ENCODE results near the gene ANKH.
"Not testable (repeated sequence)": the region's sequence is repeated elsewhere in the genome, so short reads cannot be mapped to it uniquely, and the experiment has no call there.

Gene ANKH

DNA sequence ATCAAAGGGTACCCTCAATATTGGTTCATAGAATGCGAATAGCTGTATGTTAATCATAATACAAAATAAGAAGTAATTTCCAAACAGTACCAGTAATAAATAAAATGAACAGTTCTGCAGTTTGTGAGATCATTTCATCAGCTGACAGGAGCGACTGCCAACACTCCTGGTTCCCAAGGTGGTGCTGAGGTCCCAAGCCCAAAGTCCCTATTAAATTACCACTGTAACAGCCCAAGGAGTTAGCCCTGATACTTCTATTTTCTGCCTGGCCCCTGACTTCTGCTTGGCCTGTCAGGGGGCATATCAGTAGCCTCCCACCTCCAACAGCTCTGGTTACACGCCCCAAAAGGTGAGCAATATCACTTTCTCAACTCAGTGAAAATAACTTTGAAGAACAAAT lies 47.1 kb downstream of the ANKH start:
- no peak for DNase-seq

DNA sequence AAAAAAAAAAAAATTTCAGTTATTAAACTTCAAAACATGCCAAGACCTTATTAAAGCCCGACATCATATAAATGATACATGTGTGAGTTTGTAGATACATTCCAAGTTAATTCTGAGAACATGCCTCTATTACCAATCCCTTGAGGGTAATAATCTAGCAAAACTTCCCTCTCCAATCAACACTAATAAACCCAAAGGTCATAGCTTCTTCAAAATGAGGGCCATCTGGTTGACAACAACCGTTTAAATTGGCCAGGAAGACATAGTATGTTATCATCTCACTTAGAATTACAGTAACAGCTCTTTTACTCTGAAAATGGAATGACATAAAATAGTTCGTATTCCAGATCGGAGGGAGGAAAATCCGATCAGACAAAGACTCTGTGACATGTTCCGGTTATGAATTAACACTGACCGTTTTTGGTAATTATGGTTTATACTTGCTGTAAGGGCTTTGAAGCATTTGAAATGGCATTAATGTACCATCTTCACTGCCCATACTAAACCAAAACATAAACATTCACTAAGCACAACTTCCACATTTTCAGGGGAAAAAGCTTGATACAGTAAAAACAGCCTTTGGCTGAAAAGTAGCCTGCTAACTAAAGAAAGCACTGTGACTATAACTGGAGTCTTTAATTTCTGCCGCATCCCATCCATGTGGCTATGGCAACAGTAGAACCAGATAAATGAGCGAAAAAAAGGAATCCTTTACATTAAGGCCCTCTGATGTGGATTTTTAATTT lies 50.3 kb downstream of the ANKH start:
- DNase-seq: no peak

DNA sequence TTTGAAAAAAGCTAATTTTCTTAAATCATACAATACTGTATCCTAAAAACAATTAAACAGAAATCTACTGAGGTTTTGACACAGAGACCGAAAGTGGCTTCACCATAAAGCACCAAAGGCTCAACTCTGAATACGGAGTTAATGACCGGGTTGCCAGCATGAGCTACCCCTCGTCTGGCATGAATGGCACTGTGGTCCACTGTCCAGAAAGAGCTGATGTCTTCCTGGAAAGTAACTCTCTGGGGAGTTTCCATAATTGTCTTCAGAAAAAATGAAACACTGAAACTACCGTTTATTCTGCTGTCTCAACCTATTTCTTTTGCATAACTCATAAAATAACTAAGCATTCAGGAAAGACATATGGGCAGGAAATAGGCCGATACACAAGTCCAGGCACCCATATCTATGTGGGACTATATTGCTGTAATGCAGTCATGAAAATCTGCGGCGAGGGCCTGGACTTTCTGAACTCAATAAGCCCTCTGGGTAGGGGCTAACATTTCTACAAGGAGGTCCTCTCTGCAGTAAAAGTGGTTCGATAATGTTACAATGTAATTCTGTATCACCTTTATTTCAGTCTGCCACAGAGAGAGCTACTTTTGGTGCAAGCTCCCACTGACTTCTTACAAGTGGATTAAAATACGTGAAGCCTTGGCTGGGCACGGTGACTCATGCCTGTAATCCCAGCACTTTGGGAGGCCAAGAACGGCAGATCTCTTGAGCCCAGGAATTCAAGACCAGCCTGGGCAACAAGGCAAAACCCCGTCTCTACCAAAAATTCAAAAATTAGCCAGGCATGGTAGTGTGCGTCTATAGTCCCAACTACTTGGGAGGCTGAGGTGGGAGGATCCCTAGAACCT lies 52.4 kb downstream of the ANKH start:
- DNase-seq: no peak

DNA sequence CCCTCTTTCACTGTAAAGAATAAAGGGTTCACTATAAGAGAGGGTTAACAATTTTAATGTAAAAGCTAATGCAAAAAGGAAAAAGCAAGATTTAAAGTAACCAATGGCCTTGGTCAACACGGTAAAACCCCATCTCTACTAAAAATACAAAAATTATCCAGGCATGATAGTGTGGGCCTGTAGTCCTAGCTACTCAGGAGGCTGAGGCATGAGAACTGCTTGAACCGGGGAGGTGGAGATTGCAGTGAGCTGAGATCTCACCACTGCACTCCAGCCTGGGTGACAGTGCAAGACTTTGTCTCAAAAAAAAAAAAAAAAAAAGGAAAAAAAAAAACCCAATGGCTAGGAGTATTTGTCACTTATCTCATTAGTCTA lies 53.8 kb downstream of the ANKH start:
- not testable (repeated sequence) for DNase-seq

DNA sequence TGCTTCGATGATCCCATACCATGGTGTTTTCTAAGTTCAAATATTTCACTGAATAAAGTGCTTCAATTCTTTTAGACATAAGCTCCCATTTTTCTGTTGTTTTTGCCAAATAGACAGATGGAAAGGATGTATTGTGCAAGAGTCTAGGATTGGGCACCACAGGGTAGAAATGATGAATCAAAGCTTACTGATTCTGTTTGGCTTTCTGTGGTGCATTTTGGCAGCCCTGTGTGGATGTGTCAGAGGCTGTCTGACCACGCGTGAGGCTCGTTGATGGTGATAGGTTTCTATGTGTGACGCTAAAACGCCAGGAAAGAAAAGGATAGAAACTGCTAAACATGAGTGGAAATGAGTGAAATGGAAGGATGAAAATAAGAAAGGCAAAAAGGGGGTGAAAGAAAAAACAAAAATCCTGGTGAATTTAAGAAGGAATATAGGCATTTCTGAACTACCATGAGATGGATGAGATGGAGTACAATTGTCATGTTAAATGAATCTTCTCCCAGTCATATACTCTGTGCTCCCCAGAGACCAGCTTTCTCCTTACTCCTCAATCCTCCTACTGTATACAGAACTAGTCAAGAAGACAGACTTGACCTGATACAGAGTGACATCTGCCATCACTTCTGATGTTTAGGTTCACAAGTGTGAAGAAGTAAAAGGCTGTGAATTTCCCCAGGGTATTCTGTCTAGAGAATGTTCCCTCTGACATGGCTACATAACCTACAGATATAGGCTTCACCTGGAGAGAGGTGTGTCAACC lies 54.4 kb downstream of the ANKH start:
- DNase-seq: no peak

DNA sequence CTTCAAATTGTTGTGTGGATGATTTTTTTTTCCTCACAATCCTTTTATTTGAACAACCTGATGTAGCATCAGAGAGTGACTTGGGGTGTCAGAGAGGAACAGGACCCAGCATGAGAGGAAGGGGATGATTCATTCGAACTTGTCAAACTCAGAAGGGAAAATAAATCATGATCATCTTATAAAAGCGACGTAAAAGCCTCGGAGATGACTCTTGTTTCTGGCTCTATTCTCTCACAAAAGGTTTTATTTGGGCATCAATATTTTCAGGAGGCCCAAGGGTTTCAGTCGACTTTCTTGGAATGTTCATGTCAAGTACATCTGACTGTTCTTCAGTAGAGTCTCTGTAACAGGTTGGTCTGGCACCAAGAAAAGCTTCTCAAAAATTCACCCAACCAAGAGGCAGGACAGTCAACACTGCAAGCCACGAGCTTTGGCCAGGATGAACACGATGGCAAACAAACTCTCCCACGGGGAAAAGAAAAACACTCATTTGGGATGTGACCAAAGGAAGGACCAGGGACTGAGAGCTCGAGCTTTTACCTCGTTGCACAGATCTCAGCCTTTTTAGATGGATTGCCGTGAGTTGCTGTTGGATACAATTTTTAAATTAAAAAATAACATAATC lies 55.1 kb downstream of the ANKH start:
- DNase-seq: no peak

DNA sequence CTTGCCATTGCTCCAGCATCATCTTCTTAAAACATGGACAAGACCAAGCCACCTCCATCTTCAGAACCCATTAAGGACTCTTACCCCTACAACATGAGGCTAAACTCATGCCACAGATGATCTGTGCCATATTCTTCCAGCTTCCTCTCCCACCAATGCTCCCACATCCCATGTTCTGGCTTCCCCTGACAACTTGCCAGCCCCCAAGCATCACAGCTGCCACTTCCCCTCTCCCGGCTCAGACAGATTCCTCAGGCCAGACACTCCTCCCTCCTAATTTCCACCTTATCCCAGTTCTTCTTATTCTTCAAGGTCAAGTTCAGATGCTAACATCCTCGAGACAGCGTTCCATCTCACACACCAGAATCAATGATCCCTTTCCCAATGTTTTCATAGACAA lies 57.8 kb downstream of the ANKH start:
- DNase-seq: no peak

DNA sequence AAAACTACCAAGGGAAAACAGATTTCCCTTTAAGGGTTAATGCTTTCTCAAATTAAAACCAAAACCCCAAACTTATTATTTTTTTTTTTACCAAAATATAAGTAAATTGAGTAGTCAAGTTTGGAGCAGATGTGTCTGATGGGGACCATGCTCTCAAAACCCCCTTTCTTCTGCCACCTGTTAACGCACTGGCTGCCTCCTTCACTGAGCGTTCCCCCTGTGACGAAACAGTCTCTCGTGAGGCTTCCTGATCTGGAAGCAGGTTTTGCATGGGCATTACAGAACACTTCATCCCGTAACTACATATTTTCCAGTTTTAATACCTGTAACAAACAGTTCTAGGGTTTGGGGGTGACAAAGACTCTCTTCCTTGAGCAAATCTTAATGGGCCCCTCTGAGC lies 59.4 kb downstream of the ANKH start:
- DNase-seq: no peak

DNA sequence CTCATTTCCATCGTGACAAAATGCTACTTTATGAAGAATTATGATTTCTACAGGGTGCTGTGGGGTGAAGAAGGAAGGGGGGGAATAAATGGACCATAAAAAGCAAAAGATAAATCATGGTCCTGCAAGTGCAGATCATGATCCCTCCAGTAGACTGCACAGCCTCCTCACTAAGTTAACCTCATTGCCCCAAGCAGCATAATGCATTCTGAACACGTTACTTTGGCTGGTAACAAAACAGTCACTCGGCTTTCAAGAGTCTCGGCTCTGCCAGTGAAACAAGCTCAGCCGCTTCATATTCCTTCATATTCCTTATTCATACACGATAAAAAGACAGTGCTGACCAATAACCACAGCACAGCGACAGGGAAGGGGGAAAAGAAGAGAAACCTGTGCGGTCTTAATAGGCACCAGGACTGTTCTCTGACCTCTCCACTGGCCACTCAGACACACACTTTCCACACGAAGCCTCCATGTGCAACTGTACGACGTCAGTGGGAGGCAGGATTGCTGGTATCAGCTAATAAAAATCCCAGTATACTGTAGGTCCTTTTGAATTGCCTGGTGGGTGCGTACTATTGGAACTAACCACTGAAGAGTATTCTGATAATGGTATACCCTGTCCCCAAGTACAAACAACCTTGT lies 60.5 kb downstream of the ANKH start:
- no peak for DNase-seq

DNA sequence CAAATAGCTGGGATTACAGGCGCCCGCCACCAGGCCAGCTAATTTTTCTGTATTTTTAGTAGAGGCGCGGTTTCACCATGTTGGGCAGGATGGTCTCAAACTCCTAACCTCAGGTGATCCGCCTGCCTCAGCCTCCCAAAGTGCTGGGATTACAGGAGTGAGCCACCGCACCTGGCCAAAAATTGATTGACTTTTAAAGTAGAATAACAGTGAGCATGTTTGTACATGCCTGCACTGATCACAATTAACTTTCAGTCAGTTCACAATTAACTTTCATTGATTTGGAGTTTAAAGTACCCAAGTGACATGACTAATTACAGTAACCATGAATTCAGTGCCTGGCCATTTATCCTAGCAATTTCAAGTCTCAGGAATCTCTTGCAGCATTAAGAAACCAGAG lies 61.3 kb downstream of the ANKH start:
- DNase-seq: no peak

DNA sequence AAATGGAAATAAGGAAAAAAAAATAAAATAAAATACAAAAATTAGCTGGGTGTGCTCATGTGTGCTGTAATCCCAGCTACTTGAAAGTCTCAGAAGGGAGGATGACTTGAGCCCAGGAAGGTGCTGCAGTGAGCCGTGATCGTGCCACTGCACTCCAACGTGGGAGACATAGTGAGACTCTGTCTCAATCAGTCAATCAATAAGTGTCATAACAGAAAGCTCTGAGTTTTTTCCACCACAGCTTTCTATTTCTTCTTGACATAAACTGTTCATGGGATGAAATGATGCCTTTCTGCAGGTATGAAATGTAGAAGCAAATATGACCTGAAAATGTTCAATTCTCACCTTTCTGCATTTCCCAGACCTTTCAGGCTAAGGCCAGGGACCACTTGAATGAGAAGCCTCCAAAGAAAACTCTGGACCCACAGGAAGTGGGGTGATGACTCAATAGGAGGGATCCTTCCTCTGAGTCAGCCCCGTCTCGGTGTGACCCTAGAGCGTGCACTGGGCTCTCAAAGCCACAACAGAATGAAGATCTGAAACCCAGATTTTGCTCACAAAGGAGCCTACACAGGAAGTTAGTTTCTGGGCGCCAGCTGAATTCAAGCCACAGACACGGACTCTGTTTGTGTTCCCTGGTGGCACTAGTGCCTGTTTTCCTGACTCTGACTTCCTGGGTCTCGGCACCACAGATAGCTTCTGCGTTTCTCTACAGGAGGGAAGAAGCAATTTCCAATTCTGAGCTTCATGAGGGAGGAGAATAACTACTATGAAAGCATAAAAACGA lies 62.0 kb downstream of the ANKH start:
- DNase-seq: peak; percentile 8 to 40 (median 14)

DNA sequence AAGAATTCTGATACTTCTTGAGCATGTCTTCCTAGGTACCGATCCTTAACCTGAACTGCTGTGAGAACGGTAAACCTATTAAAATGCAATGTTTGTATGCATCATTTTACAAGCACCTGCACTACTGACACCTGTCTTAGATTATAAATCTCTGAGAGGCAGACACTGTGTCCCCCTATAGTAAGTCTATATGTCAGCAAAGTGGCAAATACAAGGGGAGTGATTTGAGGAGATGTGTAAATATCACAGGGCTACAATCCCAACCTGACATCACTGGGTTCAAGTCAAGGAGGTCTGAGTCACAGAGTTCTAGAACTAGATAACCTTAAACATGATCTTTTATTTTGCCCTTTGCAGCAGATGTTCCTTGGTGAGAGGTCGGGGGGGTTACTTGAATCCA lies 64.1 kb downstream of the ANKH start:
- DNase-seq: no peak

DNA sequence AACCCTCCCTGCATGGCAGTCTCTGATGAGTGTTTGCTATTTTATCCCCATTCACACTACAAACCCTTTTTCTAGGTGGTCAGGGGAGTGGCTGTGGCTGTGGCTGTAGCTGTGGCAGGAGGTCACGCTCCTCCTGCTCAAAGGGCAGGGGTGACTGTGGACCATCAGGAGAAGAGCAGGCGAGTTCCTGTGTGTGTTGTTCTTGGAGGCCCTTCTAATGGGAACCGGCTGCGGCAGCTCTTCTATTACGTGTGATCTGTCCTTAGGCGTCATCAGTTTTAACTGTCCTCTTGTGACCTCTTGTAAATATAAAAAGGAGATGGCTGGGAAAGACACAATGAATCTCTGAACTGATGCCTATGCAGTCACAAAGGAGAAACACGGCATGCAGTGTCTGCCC lies 65.1 kb downstream of the ANKH start:
- no peak for DNase-seq

DNA sequence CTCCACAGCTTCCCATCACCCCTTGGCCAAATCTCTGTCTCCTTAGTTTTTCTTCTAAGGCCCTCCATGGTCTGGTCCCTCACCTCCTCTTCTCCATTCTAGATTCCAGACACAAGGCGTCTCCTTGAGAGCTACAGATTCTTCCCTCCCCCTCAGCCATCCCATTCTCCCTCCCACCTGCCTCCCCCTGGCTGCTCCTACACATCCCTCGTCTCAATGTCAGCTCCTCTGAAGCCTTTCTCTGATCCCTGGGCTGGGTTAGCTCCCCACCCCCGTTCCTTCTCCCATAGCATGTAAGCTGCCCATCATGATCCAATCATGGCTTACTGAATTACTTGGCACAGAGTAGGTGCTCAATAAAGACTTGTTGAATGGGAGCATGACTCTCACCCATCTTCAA lies 69.0 kb downstream of the ANKH start:
- no peak for DNase-seq

DNA sequence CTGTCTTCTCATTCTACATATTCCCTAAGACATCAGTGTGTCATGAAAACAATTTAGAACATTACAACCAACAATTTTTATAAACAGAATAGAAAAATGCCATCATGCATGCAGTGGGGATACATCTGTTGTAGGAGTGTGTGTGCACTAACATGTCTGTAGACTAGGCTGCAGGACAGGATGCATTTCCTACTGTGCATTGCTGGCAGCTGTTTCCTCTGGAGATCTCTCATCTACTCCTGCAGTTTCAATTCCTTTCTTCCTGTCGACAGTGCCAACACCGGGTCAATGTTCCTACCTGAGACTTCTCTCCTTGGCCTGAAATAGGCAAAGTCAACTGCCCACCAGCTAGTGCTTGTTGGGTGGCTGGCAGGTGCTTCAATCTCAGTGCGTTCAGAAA lies 69.8 kb downstream of the ANKH start:
- no peak for DNase-seq

DNA sequence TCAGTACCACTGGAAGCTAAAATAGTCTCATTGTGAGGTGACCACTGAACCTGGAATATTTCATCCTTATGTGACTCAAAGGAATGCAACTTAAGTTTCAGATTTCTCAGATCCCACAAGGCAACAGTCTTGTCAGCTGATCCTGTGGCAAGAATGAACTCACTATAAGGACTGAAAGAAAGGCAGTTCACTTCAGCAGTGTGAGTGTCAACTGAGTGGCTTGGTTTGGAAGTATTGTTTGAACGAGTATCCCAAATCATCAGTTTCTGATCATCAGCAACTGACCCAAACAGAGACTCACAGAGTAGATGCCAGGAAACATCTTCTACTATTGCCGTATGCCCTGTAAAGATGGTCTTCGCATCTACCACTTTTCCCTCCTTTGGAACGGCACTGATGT lies 74.2 kb downstream of the ANKH start:
- not testable (repeated sequence) for DNase-seq

DNA sequence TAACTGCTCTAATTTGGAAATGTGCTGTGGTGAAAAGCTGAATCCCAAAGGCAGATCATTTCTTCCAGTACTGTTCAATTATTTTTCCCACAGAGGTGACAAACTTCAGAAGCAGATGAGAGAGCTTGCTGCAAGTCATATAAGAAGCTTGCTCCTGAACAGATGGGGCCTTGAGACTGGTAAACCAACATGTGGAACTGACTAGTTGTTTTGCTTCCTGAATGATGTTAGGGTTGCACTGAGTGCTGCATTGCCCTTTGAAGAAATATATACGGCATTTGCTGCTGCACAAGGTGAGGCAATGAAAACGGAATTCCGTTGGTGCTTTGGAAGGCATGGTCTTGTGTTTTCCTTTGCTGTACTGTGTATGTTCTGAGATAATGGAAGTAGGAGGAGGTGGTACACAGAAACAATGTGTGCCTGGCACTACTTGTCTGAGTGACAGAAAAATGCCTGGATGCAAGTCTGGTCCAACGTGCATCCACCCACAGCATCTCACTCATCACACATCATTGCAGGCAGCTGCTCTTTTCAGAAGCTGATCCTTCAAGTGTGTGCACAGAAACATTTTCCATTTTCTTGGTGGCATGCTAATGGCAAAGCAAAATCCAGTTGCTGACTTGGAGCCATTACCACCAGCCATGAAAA lies 76.9 kb downstream of the ANKH start:
- DNase-seq: no peak

DNA sequence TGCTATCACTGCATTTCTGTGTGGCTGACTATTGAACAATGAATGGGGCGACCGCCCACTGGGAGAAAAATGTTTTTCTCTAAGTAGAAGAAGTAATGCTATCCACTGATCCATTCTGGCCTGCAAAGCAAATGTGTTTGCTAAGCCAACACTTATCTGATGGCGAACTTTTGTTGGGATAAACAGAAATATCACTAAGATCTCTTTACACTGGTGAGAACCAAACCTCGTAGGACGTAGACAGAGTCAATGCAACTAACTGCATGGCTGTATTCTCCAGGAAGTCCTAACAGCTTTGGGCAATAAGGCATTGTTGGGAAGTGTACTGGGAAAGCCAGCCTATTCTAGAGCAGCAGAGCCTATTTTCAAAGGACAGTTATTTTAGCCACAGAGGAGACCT lies 77.7 kb downstream of the ANKH start:
- DNase-seq: no peak

DNA sequence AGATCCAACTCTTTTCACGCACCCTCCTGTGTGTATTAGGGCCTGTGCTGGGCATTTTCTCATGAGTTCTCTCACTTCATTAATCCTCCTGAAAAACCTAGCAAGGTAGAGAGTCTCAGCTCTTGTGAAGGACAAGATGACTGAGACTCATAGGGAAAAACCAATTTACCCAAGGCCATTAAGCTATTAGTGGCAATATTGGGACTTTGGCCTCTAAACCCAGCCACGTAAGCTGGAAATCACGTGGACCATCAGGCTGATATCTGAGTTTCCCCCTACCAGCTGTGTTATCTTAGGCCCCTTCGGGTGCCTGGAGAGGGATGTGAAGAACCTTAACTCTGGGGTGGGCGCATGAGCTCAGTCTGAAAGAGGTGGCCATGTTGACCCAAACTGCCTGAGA lies 80.7 kb downstream of the ANKH start:
- DNase-seq: no peak

DNA sequence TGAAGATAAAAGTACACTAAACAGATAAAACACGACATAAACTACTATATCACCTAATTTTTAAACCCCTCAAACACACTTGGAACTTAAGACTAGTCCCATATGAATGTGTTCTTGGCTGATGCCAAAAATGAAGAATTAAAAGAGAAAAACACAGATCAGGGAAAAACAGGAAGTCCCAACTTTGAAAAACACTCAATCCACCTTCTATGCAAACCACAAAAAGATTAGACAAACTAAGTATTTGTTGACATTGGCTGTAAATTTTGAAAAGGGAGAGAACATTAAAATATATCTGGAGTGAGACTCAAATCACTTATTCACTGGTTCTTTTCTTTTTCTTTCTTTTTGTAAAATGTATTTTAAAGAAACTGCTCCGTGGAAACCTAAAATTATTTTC lies 81.4 kb downstream of the ANKH start:
- DNase-seq: no peak

DNA sequence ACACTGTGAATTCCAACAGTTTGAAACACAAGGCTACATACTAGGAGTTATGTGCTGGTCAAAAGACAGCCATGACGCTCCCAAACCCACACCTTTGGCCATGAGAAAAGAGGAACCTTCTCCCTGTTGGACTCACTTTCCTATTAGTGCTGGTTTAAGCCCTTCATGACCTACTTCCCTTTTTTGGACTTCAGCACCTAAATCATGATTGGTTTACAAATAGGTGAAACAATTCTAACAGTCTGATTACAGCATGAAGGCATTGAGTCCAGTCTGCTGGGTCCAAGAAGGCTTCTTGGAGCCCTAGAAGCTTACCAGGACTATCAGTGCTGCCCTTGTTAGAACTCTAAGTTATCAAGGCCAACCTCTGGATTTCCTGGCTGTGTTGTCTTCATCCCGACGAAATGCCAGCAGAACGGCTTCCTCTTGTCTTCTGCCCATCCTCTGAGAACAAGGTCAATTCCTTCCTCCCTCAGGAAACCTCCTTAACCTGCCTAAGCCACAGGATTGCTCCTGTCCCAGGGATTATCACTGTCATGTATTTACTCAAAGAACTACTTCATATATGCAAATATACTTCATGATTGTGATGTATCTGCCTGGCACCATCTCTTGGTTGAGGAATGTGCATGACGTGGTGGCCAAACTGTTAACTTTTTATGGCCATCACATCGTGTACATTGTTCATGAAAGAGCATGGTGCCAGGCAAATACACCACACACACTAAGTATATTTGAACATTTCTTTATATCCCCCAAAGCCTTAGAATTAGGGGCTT lies 83.6 kb downstream of the ANKH start:
- DNase-seq: no peak

All from activated naive CD4-positive, alpha-beta T cell (primary cell).